CD4-positive, alpha-beta T cell (primary cell): Measurements from ENCODE around the gene DAB2. TPM values are rescaled to one million over a fixed set of nuclear protein-coding genes. Genes with fewer than 3 reads are reported as not detected.
"Not testable (repeated sequence)": the region's sequence is repeated elsewhere in the genome, so short reads cannot be mapped to it uniquely, and the experiment has no call there.

Experiments
- ATAC-seq: fragments of 200-7000 bp; cut with Tn5 transposase; one replicate; pipeline ENCODE4 v1.10.0; 2022; ENCODE audit warnings: mild to moderate bottlenecking; ENCODE audit not compliant: poor library complexity
- CTCF ChIA-PET: fragments of 350-600 bp; sonication (Branson Sonifier 250); formaldehyde crosslinking; loops from one replicate; lab custom pipeline; 2021; ENCODE audit warnings: antibody characterized with exemption, inconsistent platforms; lab: Charles Lee
- POLR2A ChIA-PET: fragments of 350-600 bp; sonication (Branson Sonifier 250); formaldehyde crosslinking; loops from one replicate; lab custom pipeline; 2021; ENCODE audit warnings: antibody characterized with exemption, inconsistent platforms; lab: Charles Lee
- DNase-seq, 14 experiments: peaks; one replicate each; pipeline ENCODE4 v3.0.0-alpha.2; 2013 to 2020; ENCODE audit warnings: mixed read lengths in 2 of 14
- H3K27ac ChIP-seq, 2 donors: one replicate each; pipeline versions ENCODE4 v1.5.1 to v1.7.0; 2013; ENCODE audit warnings: low read length in 2 of 2, low read depth in 1 of 2, mild to moderate bottlenecking in 1 of 2
- H3K27me3 ChIP-seq, 2 experiments: 1 replicate in 1 of 2; 2 replicates in 1 of 2; pipeline versions ENCODE4 v1.6.1 to v1.7.0; 2013; ENCODE audit warnings: low read length in 2 of 2, control low read depth in 1 of 2, mild to moderate bottlenecking in 1 of 2, moderate library complexity in 1 of 2; ENCODE audit not compliant: insufficient read depth in 2 of 2, control insufficient read depth in 1 of 2
- H3K36me3 ChIP-seq: one replicate; pipeline ENCODE4 v1.6.1; 2013; ENCODE audit warnings: low read length, control low read depth; ENCODE audit not compliant: insufficient read depth
- H3K4me1 ChIP-seq: one replicate; pipeline ENCODE4 v1.6.1; 2013; ENCODE audit warnings: low read length, control low read depth; ENCODE audit not compliant: insufficient read depth
- H3K4me3 ChIP-seq: one replicate; pipeline ENCODE4 v1.5.1; 2013; ENCODE audit warnings: mild to moderate bottlenecking, low read length, moderate library complexity
- H3K9me3 ChIP-seq, 2 experiments: 1 replicate in 1 of 2; 2 replicates in 1 of 2; pipeline versions ENCODE4 v1.6.1 to v1.7.0; 2013; ENCODE audit warnings: low read length in 2 of 2, mild to moderate bottlenecking in 2 of 2, control low read depth in 1 of 2, moderate library complexity in 1 of 2; ENCODE audit not compliant: control insufficient read depth in 1 of 2, insufficient read depth in 1 of 2
- H3K27ac Mint-ChIP-seq: one replicate; pipeline ENCODE4 v1.8.0; 2020; ENCODE audit warnings: mixed read lengths
- H3K27me3 Mint-ChIP-seq: one replicate; pipeline ENCODE4 v1.8.0; 2021; ENCODE audit warnings: mixed read lengths
- H3K36me3 Mint-ChIP-seq: one replicate; pipeline ENCODE4 v1.8.0; 2021; ENCODE audit warnings: low read depth, mixed read lengths
- H3K4me1 Mint-ChIP-seq: one replicate; pipeline ENCODE4 v1.8.0; 2021; ENCODE audit warnings: low read depth, mixed read lengths
- H3K4me3 Mint-ChIP-seq: one replicate; pipeline ENCODE4 v1.8.0; 2020; ENCODE audit warnings: mild to moderate bottlenecking, mixed read lengths
- H3K9me3 Mint-ChIP-seq: one replicate; pipeline ENCODE4 v1.8.0; 2020; ENCODE audit warnings: mixed read lengths
- intact Hi-C, 2 experiments: fragments of 100-400 bp; cut with DNase I in 1 of 2; cut with micrococcal nuclease in 1 of 2; formaldehyde crosslinking; loops; one replicate each; pipeline versions ENCODE4 v1.15.1 to v1.9.0; 2023 to 2025; cut with DNase I, micrococcal nuclease
- total RNA-seq, 174 experiments: library from RNA in 2 of 174; stranded (reverse) in 2 of 174; gene quantifications; one replicate each; pipeline ENCODE4 v1.2.3 and lab custom pipeline; 2021 to 2026
- TF ChIP-seq, protein P1 (sequence below): fragments of 200-600 bp; IDR thresholded peaks from one replicate; pipeline ENCODE4 v1.8.0; 2022; ENCODE audit warnings: antibody characterized with exemption, mild to moderate bottlenecking

DAB2 gene
- total RNA-seq, 2 experiments from 2014 or later = 0.31 to 0.47 TPM

DNA sequence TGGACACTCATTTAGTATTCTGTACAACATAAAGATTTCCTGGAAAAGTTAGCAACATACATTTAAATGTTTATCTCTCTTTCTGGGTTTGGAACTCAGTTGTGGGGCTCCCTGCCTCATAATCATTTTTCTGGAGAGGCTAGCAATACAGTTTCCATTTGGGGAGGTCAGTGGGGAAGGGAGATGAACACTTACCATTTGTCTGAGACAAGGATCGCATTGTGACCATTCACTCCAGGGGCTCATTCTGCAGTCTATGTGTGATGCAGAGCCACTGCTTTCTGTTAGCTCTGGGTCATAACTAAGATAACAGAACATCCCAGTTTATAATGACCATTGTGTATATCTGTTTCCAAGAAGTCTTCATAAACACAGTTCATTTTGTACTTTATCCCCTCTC, 82.9 kb downstream of the DAB2 start:
- intact Hi-C loops = no loop called here
- Histone ChIP-seq H3K36me3 (no peaks in the 10 kb centered on the region), H3K9me3 (peaks cover 0 to 4% of the 10 kb centered on the region in 2 experiments), H3K27me3 (no peaks in the 10 kb centered on the region), H3K4me1 (peaks cover 5% of the 10 kb centered on the region), H3K4me3 (no peak overlapping the region), H3K27ac (no peak overlapping the region)
- Mint-ChIP-seq H3K4me3 (no peak overlapping the region), H3K36me3 (no peaks in the 10 kb centered on the region), H3K9me3 (no peaks in the 10 kb centered on the region), H3K27me3 (peaks cover 38% of the 10 kb centered on the region), H3K4me1 (no peaks in the 10 kb centered on the region), H3K27ac (no peak overlapping the region)
- TF ChIP-seq, protein P1, sequence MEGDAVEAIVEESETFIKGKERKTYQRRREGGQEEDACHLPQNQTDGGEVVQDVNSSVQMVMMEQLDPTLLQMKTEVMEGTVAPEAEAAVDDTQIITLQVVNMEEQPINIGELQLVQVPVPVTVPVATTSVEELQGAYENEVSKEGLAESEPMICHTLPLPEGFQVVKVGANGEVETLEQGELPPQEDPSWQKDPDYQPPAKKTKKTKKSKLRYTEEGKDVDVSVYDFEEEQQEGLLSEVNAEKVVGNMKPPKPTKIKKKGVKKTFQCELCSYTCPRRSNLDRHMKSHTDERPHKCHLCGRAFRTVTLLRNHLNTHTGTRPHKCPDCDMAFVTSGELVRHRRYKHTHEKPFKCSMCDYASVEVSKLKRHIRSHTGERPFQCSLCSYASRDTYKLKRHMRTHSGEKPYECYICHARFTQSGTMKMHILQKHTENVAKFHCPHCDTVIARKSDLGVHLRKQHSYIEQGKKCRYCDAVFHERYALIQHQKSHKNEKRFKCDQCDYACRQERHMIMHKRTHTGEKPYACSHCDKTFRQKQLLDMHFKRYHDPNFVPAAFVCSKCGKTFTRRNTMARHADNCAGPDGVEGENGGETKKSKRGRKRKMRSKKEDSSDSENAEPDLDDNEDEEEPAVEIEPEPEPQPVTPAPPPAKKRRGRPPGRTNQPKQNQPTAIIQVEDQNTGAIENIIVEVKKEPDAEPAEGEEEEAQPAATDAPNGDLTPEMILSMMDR = no peak
- no peak for ATAC-seq
- ChIA-PET POLR2A (no interaction called here), CTCF (no interaction called here)
- no peak for DNase-seq

DNA sequence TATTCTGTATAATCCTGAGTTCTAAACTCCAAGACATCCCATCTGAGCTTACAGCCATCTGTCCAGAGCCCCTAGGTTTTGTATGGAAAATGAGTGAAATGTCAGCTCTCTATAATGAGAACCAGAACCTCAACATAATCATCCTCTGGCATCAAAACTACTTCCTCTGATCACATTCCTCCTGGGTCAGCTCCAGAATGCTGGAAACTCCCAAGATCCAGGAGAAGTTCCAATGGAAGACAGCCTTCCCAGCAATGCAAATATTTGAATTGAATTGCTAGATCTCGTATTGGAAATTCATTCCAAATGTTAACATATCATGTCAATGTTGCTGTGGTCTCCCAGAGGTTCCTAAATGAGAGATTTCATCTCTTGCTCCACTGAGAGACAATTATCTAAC, 84.3 kb downstream of the DAB2 start:
- Histone ChIP-seq H3K27me3 (no peaks in the 10 kb centered on the region), H3K36me3 (no peaks in the 10 kb centered on the region), H3K4me3 (no peak overlapping the region), H3K9me3 (peaks cover 0 to 4% of the 10 kb centered on the region in 2 experiments), H3K4me1 (peaks cover 5% of the 10 kb centered on the region), H3K27ac (no peak overlapping the region)
- ChIA-PET POLR2A (no interaction called here), CTCF (no interaction called here)
- H3K4me1 Mint-ChIP-seq = no peaks in the 10 kb centered on the region
- no peak overlapping the region for H3K27ac Mint-ChIP-seq
- peaks cover 38% of the 10 kb centered on the region for H3K27me3 Mint-ChIP-seq
- intact Hi-C loops = no loop called here
- TF ChIP-seq, protein P1 = no peak
- H3K9me3 Mint-ChIP-seq = no peaks in the 10 kb centered on the region
- DNase-seq (no peak), ATAC-seq (no peak)
- no peak overlapping the region for H3K4me3 Mint-ChIP-seq
- H3K36me3 Mint-ChIP-seq = no peaks in the 10 kb centered on the region

DNA sequence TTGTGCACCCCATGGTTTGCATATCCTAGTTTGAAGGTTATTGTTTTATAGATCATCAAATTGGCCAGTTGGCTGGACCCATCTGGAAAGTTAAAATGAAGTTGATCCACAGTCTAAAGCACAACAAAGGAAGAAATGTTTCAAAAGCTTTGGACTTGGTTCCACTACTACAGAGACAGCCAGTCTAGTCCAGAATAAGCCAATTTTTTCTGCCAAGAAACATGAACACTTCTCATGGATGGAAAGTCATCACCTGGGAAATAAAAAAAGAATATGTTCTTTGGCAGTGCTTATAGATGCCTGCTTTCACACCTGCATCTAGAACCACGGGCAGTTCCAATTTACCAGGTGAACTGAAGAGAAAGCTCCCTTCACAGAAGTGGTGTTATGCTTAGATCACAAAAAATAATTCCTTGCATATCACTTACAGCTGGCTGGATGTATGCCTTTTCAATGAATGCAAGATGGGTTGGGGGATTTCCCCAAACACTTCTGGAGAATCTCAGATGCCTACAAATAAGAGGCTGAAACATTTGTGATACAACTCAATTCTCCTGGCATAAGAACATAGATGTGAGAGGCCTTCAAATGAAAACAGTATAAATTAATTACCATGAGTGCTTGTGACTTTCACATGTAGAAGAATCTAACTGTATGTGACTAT, 87.4 kb downstream of the DAB2 start:
- TF ChIP-seq, protein P1 = no peak
- no peak overlapping the region for H3K27ac ChIP-seq
- H3K4me3 Mint-ChIP-seq = no peak overlapping the region
- peaks cover 25% of the 10 kb centered on the region for H3K27me3 Mint-ChIP-seq
- ChIA-PET CTCF (no interaction called here), POLR2A (no interaction called here)
- no peaks in the 10 kb centered on the region for H3K27me3 ChIP-seq
- intact Hi-C loops = no loop called here
- no peaks in the 10 kb centered on the region for H3K4me1 ChIP-seq
- H3K27ac Mint-ChIP-seq = no peak overlapping the region
- no peaks in the 10 kb centered on the region for H3K4me1 Mint-ChIP-seq
- H3K9me3 ChIP-seq = peaks cover 0 to 9% of the 10 kb centered on the region in 2 experiments
- no peak for DNase-seq
- peaks cover 4% of the 10 kb centered on the region for H3K9me3 Mint-ChIP-seq
- H3K36me3 ChIP-seq = no peaks in the 10 kb centered on the region
- no peaks in the 10 kb centered on the region for H3K36me3 Mint-ChIP-seq
- no peak overlapping the region for H3K4me3 ChIP-seq
- ATAC-seq = no peak

DNA sequence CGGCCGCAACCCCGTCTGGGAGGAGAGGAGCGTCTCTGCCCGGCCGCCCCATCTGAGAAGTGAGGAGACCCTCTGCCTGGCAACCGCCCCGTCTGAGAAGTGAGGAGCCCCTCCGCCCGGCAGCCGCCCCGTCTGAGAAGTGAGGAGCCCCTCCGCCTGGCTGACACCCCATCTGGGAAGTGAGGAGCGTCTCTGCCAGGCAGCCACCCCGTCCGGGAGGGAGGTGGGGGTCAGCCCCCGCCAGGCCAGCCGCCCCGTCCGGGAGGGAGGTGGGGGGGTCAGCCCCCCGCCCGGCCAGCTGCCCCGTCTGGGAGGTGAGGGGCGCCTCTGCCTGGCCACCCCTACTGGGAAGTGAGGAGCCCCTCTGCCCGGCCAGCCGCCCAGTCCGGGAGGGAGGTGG, 90.5 kb downstream of the DAB2 start:
- H3K9me3 ChIP-seq, POLR2A ChIA-PET, H3K27ac ChIP-seq, H3K36me3 ChIP-seq, H3K4me3 ChIP-seq, ATAC-seq, H3K4me3 Mint-ChIP-seq, DNase-seq, H3K4me1 ChIP-seq, intact Hi-C loops, H3K27me3 ChIP-seq, CTCF ChIA-PET, H3K9me3 Mint-ChIP-seq, H3K4me1 Mint-ChIP-seq, H3K27me3 Mint-ChIP-seq, H3K36me3 Mint-ChIP-seq, H3K27ac Mint-ChIP-seq: not testable (repeated sequence)
